ENCODE results near the gene CPA1.

Gene CPA1

DNA sequence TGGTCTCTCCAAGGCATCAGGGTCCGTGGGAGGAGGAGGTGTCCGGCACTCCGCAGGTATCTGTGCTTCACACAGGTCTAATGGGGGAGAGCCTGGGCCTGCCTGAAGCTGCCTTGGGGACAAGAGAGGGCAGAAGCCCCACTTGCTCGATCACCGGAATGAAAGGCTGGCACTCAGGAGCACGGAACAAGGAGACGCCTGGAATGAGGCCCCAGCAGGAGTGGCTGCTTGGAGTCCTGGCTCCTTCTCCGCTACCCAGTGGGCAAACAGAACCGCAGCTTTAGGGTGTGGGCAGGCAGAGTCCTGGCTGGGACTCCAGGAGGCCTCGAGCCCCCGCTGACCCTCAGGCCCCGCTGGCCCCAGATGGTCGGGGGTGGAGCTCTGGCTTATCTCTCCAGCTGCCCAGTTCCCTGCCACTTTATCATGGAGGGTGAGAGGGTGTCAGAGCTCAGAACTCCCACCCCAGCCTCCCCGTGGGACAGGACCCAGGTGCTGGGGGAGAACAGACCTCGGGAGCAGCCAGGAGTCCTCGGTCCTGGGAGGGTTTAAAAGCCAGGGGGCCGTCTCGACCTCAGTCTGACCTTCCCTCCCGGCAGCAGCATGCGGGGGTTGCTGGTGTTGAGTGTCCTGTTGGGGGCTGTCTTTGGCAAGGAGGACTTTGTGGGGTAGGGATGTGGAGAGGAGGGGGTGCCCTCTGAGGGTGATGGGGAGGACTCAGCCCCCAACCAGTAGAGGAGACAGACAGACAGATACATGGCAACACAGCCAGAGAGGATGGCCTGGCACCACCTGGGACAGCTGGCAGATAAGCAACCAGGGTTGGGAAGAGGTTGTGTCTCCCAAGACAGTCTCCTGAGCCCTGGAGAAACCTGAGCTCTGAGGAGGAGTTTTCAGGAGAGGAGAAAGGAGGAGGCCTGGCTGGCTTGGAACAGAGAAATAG lies at the start of gene CPA1:
Gene CPA1 (plus strand): TSS at position 574 of the 940 bp plus-strand sequence. CDS start 27 bp downstream, at position 601.
- no peak for FAIRE-seq

DNA sequence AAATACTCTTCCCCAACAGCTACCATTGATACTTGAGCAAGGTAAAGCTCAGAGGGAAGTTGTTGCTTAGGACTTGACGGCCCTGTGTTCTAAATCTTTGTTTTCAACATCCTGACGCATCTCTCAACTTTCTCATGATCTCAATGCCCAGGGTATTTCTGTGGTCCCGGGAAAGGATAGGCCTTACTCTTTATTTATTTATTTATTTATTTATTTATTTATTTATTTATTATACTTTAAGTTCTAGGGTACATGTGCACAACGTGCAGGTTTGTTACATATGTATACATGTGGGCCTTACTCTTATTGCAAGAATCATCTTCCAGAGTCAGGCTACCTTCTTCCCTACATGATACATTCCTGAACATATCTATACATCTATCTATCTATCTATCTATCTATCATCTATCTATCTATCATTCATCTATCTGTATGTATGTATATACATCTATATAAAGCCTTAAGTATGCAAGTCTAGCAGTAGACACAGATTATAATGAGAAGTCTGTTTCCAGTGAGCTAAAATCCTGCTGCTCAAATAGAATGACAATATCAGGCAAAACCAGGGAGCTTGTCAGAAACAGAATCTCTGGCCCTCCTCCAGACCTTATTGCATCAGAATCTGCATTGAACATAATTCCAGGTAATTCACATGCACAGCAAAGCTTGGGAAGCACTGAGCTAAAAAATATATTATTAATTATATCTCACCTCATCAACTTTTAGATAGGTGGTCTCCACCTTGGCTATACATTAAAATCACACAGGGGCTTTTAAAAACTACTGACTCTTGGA lies 47.8 kb upstream of the CPA1 start:
- no peak for FAIRE-seq

- no peak for FAIRE-seq
Observed at GRCh38 chr7:130333832-130334231, 46.5 kb upstream of the CPA1 start.

- no peak for FAIRE-seq
Observed at GRCh38 chr7:130334274-130334673, 46.0 kb upstream of the CPA1 start.

DNA sequence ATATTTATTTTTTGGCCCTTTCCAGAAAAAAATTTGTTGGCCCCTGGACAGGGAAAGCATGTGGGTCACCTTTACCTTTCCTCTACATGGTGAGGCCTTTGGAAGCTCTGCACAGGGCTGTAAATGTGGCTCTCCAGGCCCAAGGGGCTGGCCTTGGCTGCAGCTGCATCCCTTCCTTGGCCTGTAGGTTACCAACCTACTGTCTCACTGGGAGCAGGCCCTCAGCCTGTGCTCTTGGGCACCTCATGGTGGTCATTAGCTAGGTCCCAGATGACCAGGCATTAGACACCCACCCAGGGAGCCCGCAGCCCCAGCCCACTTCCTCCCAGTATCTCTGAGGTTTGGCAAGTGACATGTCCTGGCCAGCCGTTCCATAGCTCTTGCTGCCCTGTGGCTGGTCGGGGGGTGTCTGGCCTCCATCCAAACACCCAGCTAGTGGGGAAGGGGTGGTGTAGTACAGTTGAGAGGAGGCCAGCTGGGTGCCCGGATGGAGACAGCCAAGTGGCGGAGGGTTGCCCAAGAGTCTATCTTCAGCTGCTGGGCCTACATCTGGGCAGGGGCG lies 42.8 kb upstream of the CPA1 start:
- no peak for FAIRE-seq

DNA sequence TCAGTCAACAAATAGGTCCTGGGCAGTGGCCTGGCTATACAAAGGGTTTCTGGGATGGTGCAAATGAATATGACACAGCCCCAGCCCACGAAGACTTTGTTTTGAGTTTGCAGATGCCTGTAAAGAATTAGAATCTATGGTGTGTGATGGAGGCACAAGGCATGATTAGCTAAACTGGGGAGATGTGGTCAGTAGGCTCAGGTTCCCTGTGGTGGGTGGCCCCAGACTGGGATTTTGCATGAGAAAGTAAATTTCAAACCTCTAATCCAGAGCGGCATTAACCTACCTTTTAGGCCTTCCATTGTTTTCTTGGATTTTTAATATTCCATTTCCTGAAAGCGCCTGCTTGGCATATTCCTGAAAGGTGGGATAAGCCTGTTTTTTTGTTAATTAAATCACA lies 42.1 kb upstream of the CPA1 start:
- no peak for FAIRE-seq

DNA sequence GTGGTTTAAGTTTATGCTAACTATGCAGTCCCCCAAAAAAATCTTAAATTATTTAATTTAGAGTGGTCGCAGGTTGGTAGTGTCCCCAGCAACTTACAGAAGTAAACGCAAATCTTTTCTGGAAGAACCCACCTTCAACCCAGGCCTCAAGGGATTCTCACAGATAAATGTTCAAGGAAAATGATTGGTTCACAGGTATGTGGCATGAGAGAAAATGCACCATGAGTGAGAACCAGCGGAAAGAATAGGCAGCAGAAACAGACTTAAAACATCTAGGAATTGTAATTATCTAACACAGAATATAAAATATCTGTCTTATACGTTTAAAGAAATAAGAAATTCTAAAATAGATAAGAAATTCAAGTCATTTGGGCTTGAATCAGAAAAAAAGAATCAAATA lies 38.4 kb upstream of the CPA1 start:
- no peak for FAIRE-seq

DNA sequence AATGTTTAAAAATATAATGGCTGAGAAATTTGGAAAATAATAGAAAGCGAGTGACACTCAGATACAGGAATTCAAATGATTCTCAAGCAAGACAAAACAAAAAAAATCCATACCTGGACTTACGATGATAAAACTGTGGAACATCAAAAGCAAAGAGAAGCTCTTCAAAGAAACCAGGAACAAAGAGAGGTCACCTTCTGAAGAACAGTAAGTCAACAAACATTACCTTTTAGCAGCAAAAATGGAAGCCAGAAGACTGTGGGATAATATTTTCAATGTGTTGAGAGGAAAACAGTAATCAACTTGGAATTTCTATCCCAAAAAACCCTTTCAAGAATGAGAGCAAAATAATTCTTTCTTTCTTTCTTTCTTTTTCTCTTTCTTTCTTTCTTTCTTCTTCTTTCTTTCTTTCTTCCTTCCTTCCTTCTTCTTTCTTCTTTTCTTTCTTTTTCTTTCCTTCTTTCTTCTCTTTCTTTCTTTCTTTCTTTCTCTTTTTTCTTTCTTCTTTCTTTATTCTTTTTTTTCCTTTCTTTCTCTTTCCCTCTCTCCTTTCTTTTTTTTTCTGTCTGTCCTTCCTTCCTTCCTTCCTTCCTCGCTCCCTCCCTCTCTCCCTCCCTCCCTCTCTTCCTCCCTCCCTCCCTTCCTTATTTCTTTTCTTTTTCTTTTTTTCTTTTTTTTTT lies 37.5 kb upstream of the CPA1 start:
- FAIRE-seq = no peak

DNA sequence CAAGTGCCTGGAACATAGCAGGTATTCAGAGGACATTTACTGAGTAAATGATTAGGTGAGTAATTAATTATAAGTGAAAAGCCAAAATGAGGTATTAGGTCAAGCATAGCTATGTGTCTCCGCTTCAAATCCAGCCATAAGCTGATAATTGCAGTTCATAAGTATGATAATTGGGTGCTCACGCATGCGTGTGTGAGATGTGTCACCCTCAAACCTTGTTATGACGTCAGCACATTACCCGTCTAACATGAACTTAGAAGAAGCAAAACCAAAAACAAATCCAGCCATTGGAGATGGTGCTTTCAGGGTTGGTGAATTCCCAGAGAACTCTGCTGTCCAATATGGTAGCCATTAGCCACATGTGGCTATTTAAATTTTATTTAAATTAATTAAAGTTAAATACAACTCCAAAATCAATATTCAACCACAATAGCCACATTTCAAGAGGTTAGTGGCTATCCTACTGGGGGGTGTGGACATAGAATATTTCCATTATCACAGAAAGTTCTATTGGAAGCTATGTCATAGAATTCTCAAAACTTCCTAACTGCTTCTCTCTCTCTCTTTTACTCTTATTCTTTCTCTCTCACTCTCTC lies 35.9 kb upstream of the CPA1 start, which contains the start of gene CPA5:
Gene CPA5 (plus strand): TSS at position 546 of the 596 bp plus-strand sequence. CDS start 1,670 bp downstream, outside the sequence.
- no peak for FAIRE-seq

DNA sequence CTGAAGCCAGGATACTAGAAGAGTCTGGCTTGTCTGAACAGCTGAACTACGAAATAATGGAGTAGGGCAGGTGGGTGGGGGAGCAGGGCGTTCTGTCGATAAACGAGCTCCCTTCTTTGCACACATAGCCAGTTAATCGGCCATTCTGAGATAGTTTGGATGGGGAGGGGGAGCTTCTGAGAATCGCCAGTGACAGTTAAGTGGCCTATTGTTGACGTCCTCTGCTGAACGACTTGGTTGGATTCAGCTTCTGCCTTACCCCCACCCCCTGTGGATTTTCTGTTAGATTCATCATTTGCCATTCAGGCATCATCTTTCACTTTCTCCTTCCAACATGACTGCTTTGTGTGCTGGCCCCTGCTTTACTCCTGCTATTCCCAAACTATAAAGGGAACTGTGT lies 35.2 kb upstream of the CPA1 start:
- no peak for FAIRE-seq

- FAIRE-seq = no peak
Observed at GRCh38 chr7:130345725-130346124, 34.6 kb upstream of the CPA1 start.

DNA sequence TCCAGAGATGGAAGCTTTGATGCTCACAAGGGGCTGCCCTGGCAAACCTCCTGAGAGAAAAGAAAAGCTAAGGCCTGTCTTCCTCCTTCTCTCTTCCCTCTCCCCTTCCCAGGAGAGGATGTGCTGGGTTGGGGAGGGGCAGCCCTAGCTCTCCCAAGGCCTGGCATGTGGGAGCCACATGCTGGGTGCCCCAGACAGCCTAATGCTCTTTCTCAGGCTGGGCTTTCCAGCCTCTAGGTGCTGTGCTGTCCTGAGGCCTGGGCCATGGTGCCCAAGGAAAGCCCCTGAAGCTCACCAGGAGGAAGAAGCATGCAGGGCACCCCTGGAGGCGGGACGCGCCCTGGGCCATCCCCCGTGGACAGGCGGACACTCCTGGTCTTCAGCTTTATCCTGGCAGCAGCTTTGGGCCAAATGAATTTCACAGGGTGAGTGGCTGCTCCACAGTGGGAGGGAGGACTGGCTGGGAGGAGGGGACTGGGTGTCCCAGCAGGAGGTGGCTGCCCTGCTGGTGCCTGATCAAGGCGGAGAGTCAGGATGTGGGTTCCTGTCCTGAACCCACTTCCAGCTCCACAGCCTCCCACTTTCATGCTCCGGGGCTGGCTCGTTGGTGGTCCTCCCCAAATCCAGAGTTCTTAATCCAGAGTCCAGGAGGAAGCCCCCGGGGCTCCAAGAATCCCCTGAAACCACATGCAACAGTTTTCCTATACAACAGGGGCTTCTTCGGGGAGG lies 34.0 kb upstream of the CPA1 start:
- FAIRE-seq = no peak

DNA sequence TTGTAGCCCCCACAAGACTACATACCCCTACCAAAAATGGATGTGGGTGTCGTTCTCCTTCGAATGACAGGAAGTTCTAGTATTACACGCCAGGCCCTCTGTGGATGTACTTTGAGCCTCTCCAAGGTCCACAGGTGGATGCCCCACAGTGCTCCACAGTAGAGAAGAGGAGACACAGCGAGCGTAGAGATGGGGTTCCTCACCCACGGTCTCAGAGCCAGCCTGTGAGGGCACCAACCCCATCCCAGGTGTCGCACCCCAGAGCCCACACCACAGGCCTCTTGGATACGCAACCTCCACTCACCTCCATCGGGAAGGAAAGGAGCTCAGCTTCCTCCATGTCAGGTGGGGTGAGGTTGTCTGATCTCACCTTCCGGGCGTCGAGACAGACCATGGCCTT lies 33.4 kb upstream of the CPA1 start:
- FAIRE-seq = no peak

DNA sequence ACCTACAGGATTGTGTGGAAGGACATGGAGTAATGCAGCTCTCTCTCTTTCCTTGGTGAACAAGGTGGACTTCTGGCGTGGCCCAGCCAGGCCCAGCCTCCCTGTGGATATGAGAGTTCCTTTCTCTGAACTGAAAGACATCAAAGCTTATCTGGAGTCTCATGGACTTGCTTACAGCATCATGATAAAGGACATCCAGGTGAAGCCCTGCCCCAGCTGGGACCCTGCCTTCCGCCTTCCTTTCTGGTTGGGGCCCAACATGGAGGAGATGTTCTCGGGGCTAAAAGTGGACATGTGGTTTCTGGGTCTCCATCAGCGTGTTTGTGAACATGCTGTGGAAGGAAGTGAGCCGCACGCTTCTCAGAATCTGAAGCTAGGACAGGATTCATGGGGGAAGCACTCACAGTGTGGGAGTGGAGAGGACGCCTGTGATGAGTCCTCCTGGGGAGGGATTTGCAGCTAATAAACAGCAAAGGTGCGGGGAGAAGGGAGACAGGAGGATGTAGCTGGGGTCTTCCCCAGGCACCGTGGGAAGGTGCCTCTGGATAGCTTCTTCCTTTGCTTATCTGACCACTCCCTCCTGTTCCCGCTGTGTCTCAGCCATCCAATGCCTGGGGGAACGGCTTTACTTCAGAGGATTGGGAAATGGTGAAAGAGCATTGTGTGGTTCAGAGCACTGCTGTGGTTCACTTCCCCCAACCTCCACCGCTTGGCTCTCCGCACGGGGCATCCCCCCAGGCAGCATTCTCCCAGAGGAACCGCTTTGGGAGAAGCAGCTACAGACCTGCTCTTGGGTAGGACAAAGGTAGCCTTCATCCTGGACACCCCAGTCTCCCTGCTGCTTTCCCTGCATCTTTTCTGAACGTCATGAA lies 30.1 kb upstream of the CPA1 start:
- FAIRE-seq = no peak

DNA sequence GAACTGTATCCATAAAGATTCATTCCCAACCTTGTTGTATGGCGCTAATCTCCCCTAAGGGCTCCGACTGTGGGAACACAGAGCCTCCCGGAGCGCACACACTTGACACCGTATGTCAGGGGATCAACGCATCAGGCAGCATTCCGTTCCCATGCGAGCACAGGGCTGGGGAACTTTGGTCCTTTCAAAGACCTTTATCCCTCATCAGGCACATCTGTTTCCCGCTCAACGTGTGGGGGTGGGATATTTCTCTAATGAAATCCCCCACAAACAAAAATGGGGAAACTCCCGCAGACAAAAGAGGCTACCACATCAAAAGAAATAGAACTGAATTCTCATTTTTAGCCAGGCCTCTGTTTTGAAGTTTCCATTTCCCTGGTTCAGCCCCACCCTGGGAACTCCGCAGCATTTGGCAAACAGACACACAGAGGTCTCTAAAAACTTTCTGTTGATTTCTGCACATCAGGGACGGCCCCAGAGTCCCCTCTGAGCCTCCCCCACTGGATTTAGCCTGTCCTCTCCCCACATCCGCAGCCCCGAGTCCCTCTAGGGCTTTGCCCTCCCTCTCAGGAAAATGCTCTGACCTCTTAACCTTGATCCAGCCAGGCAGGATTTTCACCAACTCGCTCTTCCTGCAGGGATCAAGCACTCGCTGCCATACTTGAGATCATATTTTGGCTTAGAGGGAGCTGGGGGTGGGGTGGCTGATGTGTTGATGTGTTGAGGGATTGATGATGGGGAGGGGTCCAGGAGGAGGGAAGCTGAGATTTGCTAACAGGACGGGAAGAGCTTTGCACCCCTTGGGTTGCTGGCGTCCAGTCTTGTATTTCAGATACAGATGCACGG lies 29.1 kb upstream of the CPA1 start:
- no peak for FAIRE-seq

GRCh38 chr7:130351791-130352090 lies 28.6 kb upstream of the CPA1 start:
- no peak for FAIRE-seq

DNA sequence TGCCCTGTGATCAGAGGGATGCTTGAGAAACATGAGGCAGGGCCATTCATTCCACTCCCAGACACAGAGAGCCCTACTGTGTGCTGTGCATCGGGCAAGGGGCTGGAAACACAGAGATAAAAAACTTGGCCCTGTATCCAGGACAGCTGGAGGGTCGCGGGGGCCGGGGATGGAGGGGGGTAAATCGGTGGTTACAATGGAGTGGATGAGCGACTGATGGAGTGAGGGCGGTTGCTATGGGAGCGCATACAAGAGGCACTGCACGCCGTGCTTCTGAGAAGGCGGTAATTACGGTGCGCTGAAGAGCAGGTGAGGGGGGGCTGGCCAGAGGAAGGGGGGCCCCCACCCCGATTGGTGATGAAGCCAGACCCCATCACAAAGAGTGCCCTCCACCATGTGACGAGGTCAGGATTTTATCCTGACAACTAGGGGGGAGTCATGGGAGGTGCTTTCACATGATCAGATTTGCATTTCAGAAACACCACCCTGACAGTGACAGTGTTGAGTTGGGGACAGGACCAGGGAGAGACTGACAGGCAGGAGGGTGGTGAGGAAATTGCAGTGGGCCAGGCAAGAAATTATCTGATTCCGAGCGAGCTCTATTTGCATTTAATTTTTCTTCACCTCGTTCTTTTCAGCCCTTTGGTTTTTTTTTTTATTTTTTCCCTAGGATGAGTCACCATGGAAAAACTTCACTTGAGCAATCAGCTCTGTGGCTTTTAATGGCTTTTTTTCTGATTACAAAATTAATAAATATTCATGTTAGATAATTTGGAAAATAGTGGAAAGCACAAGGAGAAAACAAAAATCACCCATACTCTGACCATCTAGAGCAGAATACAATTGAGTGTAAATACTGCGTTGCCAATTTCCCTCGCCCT lies 27.9 kb upstream of the CPA1 start:
- no peak for FAIRE-seq

DNA sequence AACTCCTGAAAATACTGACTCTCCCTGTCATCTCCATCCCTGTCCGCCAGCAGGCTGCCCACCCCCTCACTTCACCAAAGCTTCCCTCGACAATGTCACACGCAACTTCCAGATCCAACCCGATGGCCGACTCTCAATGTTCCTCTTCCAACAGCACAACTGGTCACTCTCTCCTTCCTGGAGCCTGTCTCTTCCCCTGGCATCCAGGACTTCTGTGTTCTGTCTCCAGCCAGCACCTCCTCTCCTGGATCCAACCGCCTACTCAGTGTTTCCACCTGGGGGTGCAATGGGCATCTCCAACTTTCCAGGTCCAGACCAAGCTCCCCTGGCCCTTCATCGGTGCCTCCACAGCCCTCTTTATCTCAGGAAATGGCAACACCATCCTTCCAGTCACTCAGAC lies 27.1 kb upstream of the CPA1 start:
- FAIRE-seq = no peak
